Raji (cell line): Measurements from ENCODE around the gene MBD6.
A peak's percentile ranks its signal among the peaks of the same experiment; 100 is the strongest.

Experiments used
- POLR2A ChIP-seq: IDR thresholded peaks from 2 replicates; pipeline ENCODE4 v1.6.1; 2011; ENCODE audit warnings: low read depth, low read length, control low read depth; ENCODE audit not compliant: insufficient read depth

Gene MBD6

GRCh38 chr12:57523706-57524614 lies 1.3 kb downstream of the MBD6 start:
- 0 out of 2 replicates have a peak, but pooled peaks have one; percentile 10 for TF ChIP-seq POLR2A

GRCh38 chr12:57524814-57525614 lies 2.4 kb downstream of the MBD6 start:
- TF ChIP-seq POLR2A: no peak

- TF ChIP-seq POLR2A: no peak
Measured at GRCh38 chr12:57525615-57526383, 3.2 kb downstream of the MBD6 start.

- TF ChIP-seq POLR2A: no peak
Measured at GRCh38 chr12:57526477-57527126, 4.0 kb downstream of the MBD6 start.

DNA sequence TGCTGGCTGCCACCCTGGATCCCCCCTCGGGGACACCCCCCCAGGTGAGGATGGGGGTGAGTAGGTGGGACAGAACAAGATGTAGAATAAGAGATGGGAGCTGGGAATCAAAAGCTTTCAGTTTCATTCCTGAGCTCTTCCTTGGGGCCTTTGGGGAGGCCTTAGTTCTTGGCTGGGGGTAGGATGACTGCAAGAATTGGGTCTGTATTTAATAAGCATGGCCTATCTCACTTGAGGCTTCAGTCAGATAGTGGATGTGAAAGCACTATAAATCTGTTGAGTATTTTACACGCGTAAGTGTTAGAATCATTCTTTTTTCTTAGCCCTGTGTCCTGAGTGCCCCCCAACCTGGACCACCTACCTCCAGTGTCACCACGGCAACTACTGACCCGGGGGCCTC lies 4.6 kb downstream of the MBD6 start:
- no peak for TF ChIP-seq POLR2A

DNA sequence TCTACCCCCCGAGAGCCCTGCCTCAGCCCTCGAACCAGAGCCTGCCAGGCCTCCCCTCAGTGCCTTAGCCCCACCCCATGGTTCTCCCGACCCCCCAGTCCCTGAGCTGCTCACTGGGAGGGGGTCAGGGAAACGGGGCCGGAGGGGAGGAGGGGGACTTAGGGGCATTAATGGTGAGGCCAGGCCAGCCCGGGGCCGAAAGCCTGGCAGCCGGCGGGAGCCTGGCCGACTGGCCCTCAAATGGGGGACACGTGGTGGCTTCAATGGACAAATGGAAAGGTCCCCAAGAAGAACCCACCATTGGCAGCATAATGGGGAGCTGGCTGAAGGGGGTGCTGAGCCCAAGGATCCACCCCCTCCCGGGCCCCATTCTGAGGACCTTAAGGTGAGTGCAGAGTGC lies 5.6 kb downstream of the MBD6 start:
- no peak for TF ChIP-seq POLR2A

GRCh38 chr12:57528831-57529555 lies 6.4 kb downstream of the MBD6 start:
- no peak for TF ChIP-seq POLR2A

DNA sequence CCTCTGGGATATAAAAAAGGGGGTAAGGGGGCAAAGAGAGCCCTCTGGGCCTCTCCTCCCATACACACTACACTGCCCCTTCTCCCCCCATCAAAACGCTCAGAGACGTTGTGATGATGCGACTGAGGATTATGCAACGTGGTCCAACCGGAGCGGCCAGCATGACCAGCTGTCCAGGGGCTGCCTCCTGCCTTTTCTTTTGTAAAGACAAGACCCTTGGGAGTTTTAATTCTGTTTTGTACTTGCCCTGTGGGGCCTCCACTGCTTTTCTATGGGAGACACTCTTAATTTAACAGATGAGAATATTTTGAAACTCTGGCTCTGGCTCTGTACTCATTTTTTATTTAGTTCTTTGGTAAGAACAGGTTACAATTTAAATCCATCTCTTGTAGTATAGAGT lies 7.2 kb downstream of the MBD6 start:
- no peak for TF ChIP-seq POLR2A

DNA sequence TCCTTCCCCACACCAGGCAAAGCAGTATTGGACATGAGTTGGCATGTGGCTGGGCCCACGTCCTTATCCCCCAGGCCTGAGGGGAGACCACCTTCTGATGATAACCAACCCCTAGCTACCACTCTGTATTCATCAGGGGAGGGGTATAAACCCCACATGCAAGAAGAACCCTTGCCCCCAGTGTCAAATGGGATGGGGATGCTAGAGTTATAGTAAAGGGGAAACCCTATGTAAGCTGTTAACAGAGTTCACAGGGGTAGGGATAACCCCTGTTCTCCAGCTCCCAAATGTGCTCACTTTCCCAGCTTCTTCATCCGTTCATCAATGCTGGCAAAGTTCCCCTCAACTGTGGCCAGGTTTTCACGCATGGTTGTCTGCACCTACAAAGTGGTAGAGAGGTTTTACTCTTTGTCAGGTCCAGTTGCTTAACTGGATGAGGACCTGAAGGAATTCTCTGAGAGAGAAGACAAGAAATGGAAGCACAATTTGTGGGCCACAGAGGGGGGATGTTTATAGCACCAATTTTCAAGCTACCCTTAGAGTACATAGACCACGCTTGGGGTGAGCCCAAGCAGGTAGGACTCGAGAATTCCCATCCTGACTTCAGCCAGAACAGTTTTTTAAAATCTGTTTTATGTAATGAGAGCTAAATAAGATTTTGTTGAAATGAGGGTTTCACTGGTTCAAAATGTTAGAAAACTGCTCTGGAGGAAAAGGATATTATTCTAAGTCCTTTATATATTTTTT lies 7.9 kb downstream of the MBD6 start:
- no peak for TF ChIP-seq POLR2A

- TF ChIP-seq POLR2A: no peak
Measured at GRCh38 chr12:57531836-57532235, 9.2 kb downstream of the MBD6 start.

- TF ChIP-seq POLR2A: no peak
Measured at GRCh38 chr12:57533108-57533507, 10.5 kb downstream of the MBD6 start.

DNA sequence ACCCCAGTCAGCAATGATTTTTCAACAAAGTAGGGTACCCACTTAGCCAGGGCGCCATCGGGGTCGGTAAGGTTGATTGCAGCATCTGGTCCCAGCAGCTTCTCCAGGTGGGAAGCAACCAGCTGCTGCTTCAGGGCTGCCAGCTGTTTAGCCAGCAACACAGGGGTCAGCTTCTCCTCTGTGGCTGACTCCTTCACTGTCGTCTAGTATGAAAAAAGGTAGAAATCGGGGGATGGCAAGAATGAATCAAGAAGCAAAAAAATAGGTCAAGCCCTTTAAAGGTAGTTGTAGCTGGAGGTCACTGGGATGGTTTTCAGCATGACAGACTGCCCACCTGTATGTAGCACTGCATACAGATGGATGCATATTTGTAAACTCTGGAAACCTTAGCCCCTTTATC lies 11.6 kb downstream of the MBD6 start:
- TF ChIP-seq POLR2A: no peak

DNA sequence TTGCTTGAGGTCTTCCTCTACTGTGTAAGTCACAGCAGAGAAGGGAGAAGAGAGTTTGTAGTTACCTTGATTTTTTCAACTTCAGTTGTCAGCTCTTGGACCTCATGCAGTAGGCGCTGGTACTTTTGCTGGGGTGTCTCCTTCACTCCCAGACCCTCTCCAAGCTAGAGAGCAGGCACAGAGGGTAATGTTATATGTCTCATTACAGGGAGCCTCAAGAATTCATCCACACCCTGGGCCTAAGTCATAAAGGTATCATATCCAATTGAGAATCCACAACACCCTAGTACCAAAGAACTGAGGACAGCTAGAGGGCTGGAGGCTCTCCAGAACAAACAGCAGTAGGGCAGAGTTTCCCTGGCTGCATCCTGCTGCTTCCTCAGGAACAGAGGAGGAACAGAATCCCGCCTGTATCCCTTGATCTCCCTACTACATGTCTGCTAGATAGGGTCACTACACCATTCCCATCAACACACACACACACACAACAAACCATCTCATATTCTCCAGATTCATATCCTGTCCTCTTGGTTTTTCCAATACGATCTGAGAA lies 12.4 kb downstream of the MBD6 start:
- no peak for TF ChIP-seq POLR2A
